Jurkat, Clone E6-1 (cell line): ENCODE data around the gene KNOP1.

Experiments
- DNase-seq: peaks from one replicate; pipeline ENCODE4 v3.0.0-alpha.2; 2011; ENCODE audit warnings: low read depth, low spot score
- H3K4me3 ChIP-seq: 2 replicates; pipeline ENCODE4 v1.5.1; 2011; ENCODE audit warnings: mild to moderate bottlenecking, low read length, control low read depth, moderate library complexity

The KNOP1 gene

GRCh38 chr16:19659554-19659953, 58.5 kb downstream of the KNOP1 start:
- H3K4me3 ChIP-seq: no peak overlapping the region
- DNase-seq: no peak

GRCh38 chr16:19657831-19658230, 60.2 kb downstream of the KNOP1 start:
- DNase-seq: no peak
- H3K4me3 ChIP-seq: no peak overlapping the region

GRCh38 chr16:19655242-19655777, 62.7 kb downstream of the KNOP1 start:
- DNase-seq: no peak

GRCh38 chr16:19654147-19654546, 63.9 kb downstream of the KNOP1 start:
- no peak overlapping the region for H3K4me3 ChIP-seq
- DNase-seq: no peak

More at GRCh38 chr16:19655242-19655777, 62.7 kb downstream of the KNOP1 start:
- no peak overlapping the region for H3K4me3 ChIP-seq
